Measurements from ENCODE around the gene TMEM269.

Gene TMEM269

DNA sequence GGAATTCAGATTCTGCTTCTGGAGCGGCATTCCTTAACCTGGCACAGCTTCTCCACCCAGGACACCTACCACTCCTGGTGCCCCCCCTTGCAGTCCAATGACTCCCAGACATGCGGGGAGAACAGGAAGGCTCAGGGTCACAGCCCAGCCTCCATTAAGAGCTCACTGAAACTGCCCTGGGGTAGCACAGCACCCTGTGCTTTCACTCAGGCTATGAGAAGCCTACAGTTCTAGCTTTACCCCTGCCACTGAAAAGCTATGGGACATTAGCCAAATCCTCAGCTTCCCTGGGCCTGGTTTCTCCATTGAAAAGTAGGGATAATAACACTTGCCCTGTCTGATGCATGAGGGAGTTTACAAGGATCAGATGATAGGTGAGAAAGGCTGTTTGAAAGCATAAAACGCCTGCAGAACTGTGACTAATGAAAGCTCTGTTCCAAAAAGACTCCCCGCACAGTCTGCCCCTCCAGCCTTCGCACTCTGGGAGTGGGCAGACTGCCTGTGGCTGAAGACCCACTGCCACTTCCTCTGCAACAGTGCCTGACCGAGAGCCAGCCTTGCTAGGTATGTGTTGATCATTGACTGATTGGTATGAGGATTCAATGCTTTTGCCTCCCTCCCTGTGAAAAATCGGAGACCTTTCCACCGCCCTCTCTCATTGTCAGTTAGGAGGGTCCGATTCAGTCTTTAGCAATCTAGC, 42.0 kb upstream of the TMEM269 start:
- Histone ChIP-seq H3K9me2 (replicated peaks; ENCODE audit: insufficient read depth, low read length) (no peaks in the 10 kb centered on the region), H3K36me3 (replicated peaks; ENCODE audit: insufficient read depth, low read length) (no peaks in the 10 kb centered on the region), H3K27ac (ENCODE audit: low read length) (no peak overlapping the region), H3K4me3 (ENCODE audit: low read length) (no peak overlapping the region), H3K9ac (ENCODE audit: low read length) (no peak overlapping the region), H3K27me3 (replicated peaks; ENCODE audit: insufficient read depth, low read length) (no peaks in the 10 kb centered on the region), H3K79me2 (ENCODE audit: low read length) (no peaks in the 10 kb centered on the region), H3K4me2 (ENCODE audit: low read depth, low read length) (no peak overlapping the region), H2AFZ (ENCODE audit: low read length) (no peak overlapping the region), H3F3A (ENCODE audit: insufficient read depth, low read length) (no peaks in the 10 kb centered on the region), H4K20me1 (ENCODE audit: insufficient read depth, low read length) (no peaks in the 10 kb centered on the region), H3K4me1 (ENCODE audit: low read length) (no peaks in the 10 kb centered on the region), H3K9me3 (replicated peaks; ENCODE audit: insufficient read depth, low read length) (no peaks in the 10 kb centered on the region)
- TF ChIP-seq, protein P1, sequence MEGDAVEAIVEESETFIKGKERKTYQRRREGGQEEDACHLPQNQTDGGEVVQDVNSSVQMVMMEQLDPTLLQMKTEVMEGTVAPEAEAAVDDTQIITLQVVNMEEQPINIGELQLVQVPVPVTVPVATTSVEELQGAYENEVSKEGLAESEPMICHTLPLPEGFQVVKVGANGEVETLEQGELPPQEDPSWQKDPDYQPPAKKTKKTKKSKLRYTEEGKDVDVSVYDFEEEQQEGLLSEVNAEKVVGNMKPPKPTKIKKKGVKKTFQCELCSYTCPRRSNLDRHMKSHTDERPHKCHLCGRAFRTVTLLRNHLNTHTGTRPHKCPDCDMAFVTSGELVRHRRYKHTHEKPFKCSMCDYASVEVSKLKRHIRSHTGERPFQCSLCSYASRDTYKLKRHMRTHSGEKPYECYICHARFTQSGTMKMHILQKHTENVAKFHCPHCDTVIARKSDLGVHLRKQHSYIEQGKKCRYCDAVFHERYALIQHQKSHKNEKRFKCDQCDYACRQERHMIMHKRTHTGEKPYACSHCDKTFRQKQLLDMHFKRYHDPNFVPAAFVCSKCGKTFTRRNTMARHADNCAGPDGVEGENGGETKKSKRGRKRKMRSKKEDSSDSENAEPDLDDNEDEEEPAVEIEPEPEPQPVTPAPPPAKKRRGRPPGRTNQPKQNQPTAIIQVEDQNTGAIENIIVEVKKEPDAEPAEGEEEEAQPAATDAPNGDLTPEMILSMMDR (IDR thresholded peaks at IDR 0.05; ENCODE audit: low read length), result no peak
- TF ChIP-seq EZH2 (optimal IDR thresholded peaks at IDR 0.05; ENCODE audit: low read depth, low read length), result no peak
- no peak for TF ChIP-seq EZH2phosphoT487 (IDR thresholded peaks at IDR 0.05; ENCODE audit: low read length)
- no peak for DNase-seq

DNA sequence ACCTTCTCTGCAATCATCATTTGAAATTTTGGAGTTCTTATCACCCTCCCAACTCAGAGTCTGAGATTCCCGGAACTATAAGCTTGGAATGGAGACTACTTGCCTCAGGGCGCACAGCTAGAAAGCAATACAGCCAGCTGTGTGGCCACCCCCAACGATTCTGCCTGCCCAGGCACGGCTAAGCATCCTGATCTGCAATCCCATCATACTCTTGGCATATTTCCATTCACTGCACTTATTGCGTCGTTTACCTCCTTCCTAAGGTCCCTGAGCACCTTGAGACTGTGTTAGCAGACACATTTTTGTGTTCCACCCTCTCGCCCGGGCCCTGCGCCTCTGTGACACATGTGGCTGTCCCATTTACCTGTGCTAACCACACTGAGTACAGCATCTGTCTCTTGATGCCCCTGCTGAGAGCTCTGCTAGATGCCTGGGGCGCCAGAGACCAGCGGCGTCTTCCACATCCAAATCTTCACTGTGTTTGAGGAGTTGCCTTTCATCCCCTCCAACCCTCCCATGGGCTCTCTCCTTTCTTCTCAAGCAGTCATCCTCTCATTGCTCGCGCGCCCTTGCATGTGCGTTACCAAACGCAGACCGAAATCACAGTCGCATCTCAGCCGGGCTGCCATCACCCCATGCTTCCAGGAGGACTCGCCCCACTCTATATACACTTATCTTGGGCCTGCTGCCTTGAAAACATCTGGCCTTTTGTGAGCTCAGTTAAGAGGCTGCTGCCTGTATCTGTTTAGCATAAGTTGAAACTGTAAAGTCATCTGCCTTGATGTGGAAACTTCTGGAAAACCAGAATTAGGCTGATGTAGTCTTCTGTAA, 41.3 kb upstream of the TMEM269 start:
- H3K27ac ChIP-seq (ENCODE audit: low read length), result no peak overlapping the region
- no peak overlapping the region for H3K4me3 ChIP-seq (ENCODE audit: low read length)
- no peaks in the 10 kb centered on the region for H4K20me1 ChIP-seq (ENCODE audit: insufficient read depth, low read length)
- H2AFZ ChIP-seq (ENCODE audit: low read length), result no peak overlapping the region
- no peak for TF ChIP-seq EZH2 (optimal IDR thresholded peaks at IDR 0.05; ENCODE audit: low read depth, low read length)
- no peaks in the 10 kb centered on the region for H3K9me2 ChIP-seq (replicated peaks; ENCODE audit: insufficient read depth, low read length)
- H3F3A ChIP-seq (ENCODE audit: insufficient read depth, low read length), result no peaks in the 10 kb centered on the region
- no peak overlapping the region for H3K4me2 ChIP-seq (ENCODE audit: low read depth, low read length)
- no peaks in the 10 kb centered on the region for H3K9me3 ChIP-seq (replicated peaks; ENCODE audit: insufficient read depth, low read length)
- no peaks in the 10 kb centered on the region for H3K79me2 ChIP-seq (ENCODE audit: low read length)
- H3K4me1 ChIP-seq (ENCODE audit: low read length), result no peaks in the 10 kb centered on the region
- H3K36me3 ChIP-seq (replicated peaks; ENCODE audit: insufficient read depth, low read length), result no peaks in the 10 kb centered on the region
- H3K9ac ChIP-seq (ENCODE audit: low read length), result no peak overlapping the region
- DNase-seq, result no peak
- H3K27me3 ChIP-seq (replicated peaks; ENCODE audit: insufficient read depth, low read length), result no peaks in the 10 kb centered on the region

DNA sequence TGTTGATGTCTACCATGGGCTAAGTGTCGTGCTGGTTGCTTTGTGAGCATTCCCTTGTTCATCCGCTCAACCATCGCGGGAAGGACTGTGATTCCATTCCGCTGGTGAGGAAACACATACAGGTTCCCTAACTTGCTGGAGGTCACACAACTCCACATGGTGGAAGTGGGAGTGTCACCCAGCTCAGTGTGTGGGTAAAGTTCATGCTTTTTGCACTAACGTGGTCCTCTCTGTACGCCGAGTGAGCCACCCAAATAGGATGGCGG, 40.7 kb upstream of the TMEM269 start:
- TF ChIP-seq, protein P1 (IDR thresholded peaks at IDR 0.05; ENCODE audit: low read length), result no peak
- TF ChIP-seq EZH2phosphoT487 (IDR thresholded peaks at IDR 0.05; ENCODE audit: low read length) (no peak), EZH2 (optimal IDR thresholded peaks at IDR 0.05; ENCODE audit: low read depth, low read length) (no peak)
- no peak for DNase-seq
- Histone ChIP-seq H3K4me2 (ENCODE audit: low read depth, low read length) (no peak overlapping the region), H3K9me2 (replicated peaks; ENCODE audit: insufficient read depth, low read length) (no peaks in the 10 kb centered on the region), H2AFZ (ENCODE audit: low read length) (no peak overlapping the region), H3F3A (ENCODE audit: insufficient read depth, low read length) (no peaks in the 10 kb centered on the region), H3K27ac (ENCODE audit: low read length) (no peak overlapping the region), H4K20me1 (ENCODE audit: insufficient read depth, low read length) (no peaks in the 10 kb centered on the region), H3K27me3 (replicated peaks; ENCODE audit: insufficient read depth, low read length) (no peaks in the 10 kb centered on the region), H3K9ac (ENCODE audit: low read length) (no peak overlapping the region), H3K4me3 (ENCODE audit: low read length) (no peak overlapping the region), H3K9me3 (replicated peaks; ENCODE audit: insufficient read depth, low read length) (no peaks in the 10 kb centered on the region), H3K4me1 (ENCODE audit: low read length) (no peaks in the 10 kb centered on the region), H3K79me2 (ENCODE audit: low read length) (no peaks in the 10 kb centered on the region), H3K36me3 (replicated peaks; ENCODE audit: insufficient read depth, low read length) (no peaks in the 10 kb centered on the region)

DNA sequence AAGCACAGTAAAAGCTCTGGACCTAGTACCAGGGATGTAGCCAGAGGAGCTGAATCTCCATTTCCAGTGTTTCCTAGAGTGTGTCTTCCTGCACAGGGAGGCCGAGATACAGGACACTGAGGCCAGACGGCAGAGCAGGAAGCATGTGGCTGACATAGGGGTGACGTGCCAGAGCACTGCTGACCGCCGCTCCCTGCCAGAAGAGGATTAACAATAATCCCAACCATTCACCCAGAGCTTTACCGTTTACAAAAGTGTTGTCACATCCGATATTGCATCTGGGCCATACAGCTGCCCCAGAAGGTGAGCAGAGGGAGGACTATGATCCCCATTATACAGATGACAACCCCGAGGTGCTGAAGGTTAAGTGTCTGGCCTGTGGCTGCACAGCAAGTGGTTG, 38.9 kb upstream of the TMEM269 start:
- no peak for DNase-seq

More for the DNA sequence above, 38.9 kb upstream of the TMEM269 start:
- H3K79me2 ChIP-seq (ENCODE audit: low read length), result no peaks in the 10 kb centered on the region
- no peak overlapping the region for H3K4me2 ChIP-seq (ENCODE audit: low read depth, low read length)
- H3K9me2 ChIP-seq (replicated peaks; ENCODE audit: insufficient read depth, low read length), result no peaks in the 10 kb centered on the region
- H3F3A ChIP-seq (ENCODE audit: insufficient read depth, low read length), result no peaks in the 10 kb centered on the region
- no peak overlapping the region for H2AFZ ChIP-seq (ENCODE audit: low read length)
- H3K27me3 ChIP-seq (replicated peaks; ENCODE audit: insufficient read depth, low read length), result no peaks in the 10 kb centered on the region
- no peak overlapping the region for H3K9ac ChIP-seq (ENCODE audit: low read length)
- no peak overlapping the region for H3K27ac ChIP-seq (ENCODE audit: low read length)
- no peaks in the 10 kb centered on the region for H3K4me1 ChIP-seq (ENCODE audit: low read length)
- H3K4me3 ChIP-seq (ENCODE audit: low read length), result no peak overlapping the region
- TF ChIP-seq, protein P1 (IDR thresholded peaks at IDR 0.05; ENCODE audit: low read length), result no peak
- no peak for TF ChIP-seq EZH2phosphoT487 (IDR thresholded peaks at IDR 0.05; ENCODE audit: low read length)
- no peak for TF ChIP-seq EZH2 (optimal IDR thresholded peaks at IDR 0.05; ENCODE audit: low read depth, low read length)
- no peaks in the 10 kb centered on the region for H3K9me3 ChIP-seq (replicated peaks; ENCODE audit: insufficient read depth, low read length)
- no peaks in the 10 kb centered on the region for H4K20me1 ChIP-seq (ENCODE audit: insufficient read depth, low read length)
- no peaks in the 10 kb centered on the region for H3K36me3 ChIP-seq (replicated peaks; ENCODE audit: insufficient read depth, low read length)

Data from MM.1S (cell line).